Peyer's patch (tissue), 4 donors: ENCODE data around the gene GRIA3. TPM values are rescaled to one million over a fixed set of nuclear protein-coding genes. Genes with fewer than 3 reads are reported as not detected.
"Not testable (repeated sequence)": the region's sequence is repeated elsewhere in the genome, so short reads cannot be mapped to it uniquely, and the experiment has no call there.

ENCODE experiments used
- DNase-seq, 3 donors: peaks; one replicate each; pipeline ENCODE4 v3.0.0-alpha.2; 2017 to 2019
- H3K27ac ChIP-seq, 4 donors: fragments of 200-600 bp; sonication (generic); one replicate each; pipeline ENCODE4 v1.5.1; 2016 to 2019
- H3K27me3 ChIP-seq, 2 donors: fragments of 200-600 bp; sonication (generic); one replicate each; pipeline ENCODE4 v1.5.1; 2019
- H3K36me3 ChIP-seq, 3 donors: fragments of 200-600 bp; sonication (generic); one replicate each; pipeline ENCODE4 v1.5.1; 2016 to 2019
- H3K4me1 ChIP-seq, 4 donors: fragments of 200-600 bp; sonication (generic); one replicate each; pipeline ENCODE4 v1.5.1; 2016 to 2019
- H3K4me3 ChIP-seq, 4 donors: fragments of 200-600 bp; sonication (generic); 1 replicate in 3 of 4; 2 replicates in 1 of 4; pipeline ENCODE4 v1.5.1; 2016 to 2019; ENCODE audit warnings: mild to moderate bottlenecking in 1 of 4
- H3K9me3 ChIP-seq, 4 donors: fragments of 200-600 bp; sonication (generic); one replicate each; pipeline ENCODE4 v1.5.1; 2016 to 2019; ENCODE audit warnings: mild to moderate bottlenecking in 1 of 4
- CTCF ChIP-seq, 6 experiments: fragments of 450-650 bp in 4 of 6; fragments of 200-600 bp in 2 of 6; sonication (generic) in 1 of 6; IDR thresholded peaks; one replicate each; pipeline ENCODE4 v1.5.1; 2017 to 2019; ENCODE audit warnings: antibody characterized with exemption in 6 of 6, mild to moderate bottlenecking in 3 of 6, moderate library complexity in 1 of 6
- POLR2A ChIP-seq, 2 donors: fragments of 450-650 bp; IDR thresholded peaks; one replicate each; pipeline ENCODE4 v1.5.1; 2017; ENCODE audit warnings: antibody characterized with exemption in 2 of 2, mild to moderate bottlenecking in 2 of 2, moderate library complexity in 2 of 2
- total RNA-seq, 4 donors: library from RNA; depleted of rRNA; stranded (reverse); fragments of >200 nt; gene quantifications; one replicate each; pipeline ENCODE4 v1.1.0, GENCODE V29; 2016

The GRIA3 gene
- total RNA-seq, 4 donors from 2014 or later = 0.47 to 12.4 TPM; not detected in 2

DNA sequence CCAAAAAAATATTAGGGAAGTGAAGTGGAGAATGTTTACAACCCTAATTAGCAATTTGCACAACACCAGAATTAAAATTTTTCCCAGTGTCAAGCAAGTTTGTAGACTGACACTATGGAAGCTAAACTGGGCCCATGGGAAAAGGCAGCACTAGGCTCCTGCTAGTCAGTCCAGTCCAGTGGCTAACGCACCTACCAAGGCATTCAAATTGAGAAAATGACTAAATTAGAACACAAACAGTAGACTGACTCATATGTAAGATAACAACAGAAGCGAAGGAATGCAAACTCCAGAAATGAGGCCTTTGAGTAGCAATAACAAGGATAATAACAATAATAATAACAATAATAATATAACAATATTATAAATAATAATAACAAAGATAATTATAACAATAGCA, 90.7 kb downstream of the GRIA3 start:
- H3K9me3 ChIP-seq = no peaks in the 10 kb centered on the region
- TF ChIP-seq CTCF (IDR thresholded peaks at IDR 0.05) (no peak), POLR2A (IDR thresholded peaks at IDR 0.05) (no peak)
- no peaks in the 10 kb centered on the region for H3K36me3 ChIP-seq
- no peaks in the 10 kb centered on the region for H3K27me3 ChIP-seq
- H3K4me3 ChIP-seq = no peak overlapping the region
- DNase-seq = no peak
- no peaks in the 10 kb centered on the region for H3K4me1 ChIP-seq
- no peak overlapping the region for H3K27ac ChIP-seq

GRCh38 chrX:123277347-123277746, 93.3 kb downstream of the GRIA3 start:
- Histone ChIP-seq H3K4me1 (no peaks in the 10 kb centered on the region), H3K9me3 (no peaks in the 10 kb centered on the region), H3K27me3 (no peaks in the 10 kb centered on the region), H3K36me3 (no peaks in the 10 kb centered on the region), H3K27ac (no peak overlapping the region), H3K4me3 (no peak overlapping the region)
- no peak for TF ChIP-seq CTCF (IDR thresholded peaks at IDR 0.05)
- no peak for DNase-seq

- Histone ChIP-seq H3K4me3 (no peak overlapping the region), H3K27ac (no peak overlapping the region), H3K27me3 (no peaks in the 10 kb centered on the region), H3K36me3 (no peaks in the 10 kb centered on the region), H3K9me3 (no peaks in the 10 kb centered on the region), H3K4me1 (no peaks in the 10 kb centered on the region)
- DNase-seq = no peak
- TF ChIP-seq CTCF (IDR thresholded peaks at IDR 0.05) (no peak), POLR2A (IDR thresholded peaks at IDR 0.05) (no peak)
These were observed 93.7 kb downstream of the GRIA3 start for GRCh38 chrX:123277821-123278220.

DNA sequence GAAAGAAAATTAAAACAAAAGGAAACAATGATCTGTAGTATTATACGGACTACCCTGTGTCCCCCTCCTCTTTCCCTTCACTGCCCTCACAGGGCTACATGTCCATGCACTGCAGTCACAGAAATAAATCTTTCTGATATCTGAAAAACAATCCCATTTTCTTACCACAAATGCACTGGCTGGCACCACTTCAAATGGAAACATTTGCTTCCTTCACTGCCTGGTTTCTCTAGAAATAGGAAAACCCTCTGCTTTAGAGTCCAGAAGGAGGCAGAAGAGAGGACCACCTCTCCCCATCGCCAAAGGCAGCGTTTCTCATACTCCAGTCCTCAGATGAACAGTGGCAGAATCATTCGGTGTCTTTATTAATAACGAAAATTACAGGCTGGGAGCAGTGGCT, 98.2 kb downstream of the GRIA3 start:
- no peak overlapping the region for H3K27ac ChIP-seq
- DNase-seq = no peak
- H3K36me3 ChIP-seq = no peaks in the 10 kb centered on the region
- no peaks in the 10 kb centered on the region for H3K4me1 ChIP-seq
- H3K9me3 ChIP-seq = no peaks in the 10 kb centered on the region
- no peak overlapping the region for H3K4me3 ChIP-seq
- H3K27me3 ChIP-seq = no peaks in the 10 kb centered on the region
- no peak for TF ChIP-seq POLR2A (IDR thresholded peaks at IDR 0.05)
- TF ChIP-seq CTCF (IDR thresholded peaks at IDR 0.05) = no peak

GRCh38 chrX:123283407-123283806, 99.3 kb downstream of the GRIA3 start:
- H3K9me3 ChIP-seq, H3K36me3 ChIP-seq, DNase-seq, H3K27me3 ChIP-seq, H3K4me3 ChIP-seq, H3K27ac ChIP-seq, H3K4me1 ChIP-seq: not testable (repeated sequence)

DNA sequence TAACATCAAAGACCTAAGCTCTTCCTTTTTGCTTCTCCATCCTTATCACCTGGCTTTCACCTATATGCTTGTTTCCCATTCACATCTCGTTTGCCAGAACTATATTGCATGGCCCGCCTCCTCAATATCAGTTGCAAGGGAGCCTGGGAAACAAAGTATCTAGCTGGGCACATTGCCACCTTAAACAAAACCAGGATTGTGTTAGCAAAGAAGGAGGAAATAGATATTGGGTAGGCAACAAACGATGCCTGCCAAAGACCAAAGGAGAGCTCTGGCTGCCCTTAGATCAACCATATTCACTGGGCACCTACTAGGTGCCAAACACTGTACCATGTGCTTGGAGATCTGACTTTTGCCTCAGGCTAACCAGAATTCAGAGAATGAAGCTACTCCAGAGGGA, 107.5 kb downstream of the GRIA3 start:
- H3K27ac ChIP-seq = no peak overlapping the region
- H3K4me1 ChIP-seq = no peaks in the 10 kb centered on the region
- no peak for DNase-seq
- H3K27me3 ChIP-seq = no peaks in the 10 kb centered on the region
- H3K9me3 ChIP-seq = no peaks in the 10 kb centered on the region
- no peaks in the 10 kb centered on the region for H3K36me3 ChIP-seq
- TF ChIP-seq POLR2A (IDR thresholded peaks at IDR 0.05) = no peak
- no peak overlapping the region for H3K4me3 ChIP-seq

GRCh38 chrX:123298026-123298425, 113.9 kb downstream of the GRIA3 start:
- Histone ChIP-seq H3K4me3 (no peak overlapping the region), H3K27me3 (no peaks in the 10 kb centered on the region), H3K4me1 (no peaks in the 10 kb centered on the region), H3K27ac (no peak overlapping the region), H3K9me3 (no peaks in the 10 kb centered on the region), H3K36me3 (no peaks in the 10 kb centered on the region)
- TF ChIP-seq POLR2A (IDR thresholded peaks at IDR 0.05) (no peak), CTCF (IDR thresholded peaks at IDR 0.05) (no peak)
- DNase-seq = no peak
